MM.1S (cell line): ENCODE results near the gene PRKCB.
A peak's percentile ranks its signal among the peaks of the same experiment; 100 is the strongest.

Experiments used
- CTCF ChIP-seq: fragments of 300-600 bp; sonication (generic); IDR thresholded peaks from 2 replicates; pipeline ENCODE4 v1.5.1; 2016; ENCODE audit warnings: antibody characterized with exemption, low read length, mixed read lengths
- EZH2 ChIP-seq: fragments of 300-600 bp; sonication (generic); optimal IDR thresholded peaks from 2 replicates; pipeline ENCODE3; 2017; ENCODE audit warnings: low read depth, mild to moderate bottlenecking, antibody characterized with exemption, low read length, mixed read lengths

- TF ChIP-seq EZH2 (no peak), CTCF (peak; percentile 75)
Observed at GRCh38 chr16:24041834-24042631, 206.2 kb downstream of the PRKCB start.
